Measurements from ENCODE around the gene PLK5.
"Not testable (repeated sequence)": the region's sequence is repeated elsewhere in the genome, so short reads cannot be mapped to it uniquely, and the experiment has no call there.

Gene PLK5

GRCh38 chr19:1491849-1492170, 32.1 kb upstream of the PLK5 start:
- no peak for DNase-seq

GRCh38 chr19:1492474-1493006, 31.3 kb upstream of the PLK5 start:
- DNase-seq = no peak

GRCh38 chr19:1494115-1494815, 29.6 kb upstream of the PLK5 start:
- DNase-seq = no peak

GRCh38 chr19:1495051-1495798, 28.7 kb upstream of the PLK5 start:
- DNase-seq = no peak

- DNase-seq = no peak
Measured at GRCh38 chr19:1495799-1496713, 27.8 kb upstream of the PLK5 start.

GRCh38 chr19:1496714-1497577, 26.9 kb upstream of the PLK5 start:
- DNase-seq = no peak

- DNase-seq = no peak
Measured at GRCh38 chr19:1497578-1498235, 26.2 kb upstream of the PLK5 start.

- DNase-seq = not testable (repeated sequence)
Measured at GRCh38 chr19:1499231-1499630, 24.6 kb upstream of the PLK5 start.

GRCh38 chr19:1501200-1501595, 22.7 kb upstream of the PLK5 start:
- no peak for DNase-seq

GRCh38 chr19:1502433-1503088, 21.3 kb upstream of the PLK5 start:
- DNase-seq = no peak

GRCh38 chr19:1503089-1503924, 20.6 kb upstream of the PLK5 start:
- peak; percentile 61 for DNase-seq

- no peak for DNase-seq
Measured at GRCh38 chr19:1503925-1504773, 19.7 kb upstream of the PLK5 start.

- DNase-seq = no peak
Measured at GRCh38 chr19:1505012-1505411, 18.9 kb upstream of the PLK5 start.

- no peak for DNase-seq
Measured at GRCh38 chr19:1505991-1506881, 17.6 kb upstream of the PLK5 start.

GRCh38 chr19:1507192-1507660, 16.7 kb upstream of the PLK5 start:
- no peak for DNase-seq

GRCh38 chr19:1507763-1508506, 15.9 kb upstream of the PLK5 start:
- DNase-seq = peak; percentile 93

- no peak for DNase-seq
Measured at GRCh38 chr19:1508507-1508856, 15.4 kb upstream of the PLK5 start.
